Mucosa of stomach (tissue), 1 donor: Measurements from ENCODE around the gene RAB6C.
"Not testable (repeated sequence)": the region's sequence is repeated elsewhere in the genome, so short reads cannot be mapped to it uniquely, and the experiment has no call there.

ENCODE experiments used
- H3K27me3 ChIP-seq: one replicate; pipeline ENCODE4 v1.7.0; 2013; ENCODE audit warnings: mild to moderate bottlenecking, low read length; ENCODE audit not compliant: control insufficient read depth, insufficient read depth
- H3K36me3 ChIP-seq: one replicate; pipeline ENCODE4 v1.7.0; 2013; ENCODE audit warnings: low read length; ENCODE audit not compliant: control insufficient read depth, insufficient read depth
- H3K4me1 ChIP-seq: one replicate; pipeline ENCODE4 v1.7.0; 2013; ENCODE audit warnings: mild to moderate bottlenecking, low read length; ENCODE audit not compliant: control insufficient read depth, insufficient read depth
- H3K4me3 ChIP-seq: one replicate; pipeline ENCODE4 v1.7.0; 2013; ENCODE audit warnings: low read length
- H3K9ac ChIP-seq: one replicate; pipeline ENCODE4 v1.7.0; 2013; ENCODE audit warnings: mild to moderate bottlenecking, low read length, moderate library complexity
- H3K9me3 ChIP-seq: one replicate; pipeline ENCODE4 v1.7.0; 2013; ENCODE audit warnings: mild to moderate bottlenecking, low read length, moderate library complexity; ENCODE audit not compliant: control insufficient read depth
- donor health status: Pancreatic carcinoma.

RAB6C gene

GRCh38 chr2:129979629-129980155 lies at the start of gene RAB6C:
Gene RAB6C (plus strand): TSS chr2:129979666. CDS start chr2:129980116, 450 bp downstream.
- not testable (repeated sequence) for H3K4me3 ChIP-seq, H3K9ac ChIP-seq, H3K27me3 ChIP-seq, H3K4me1 ChIP-seq, H3K36me3 ChIP-seq, H3K9me3 ChIP-seq

GRCh38 chr2:129930451-129930850 lies 49.0 kb upstream of the RAB6C start:
- no peak overlapping the region for H3K4me3 ChIP-seq
- no peaks in the 10 kb centered on the region for H3K36me3 ChIP-seq
- peaks cover 12% of the 10 kb centered on the region for H3K27me3 ChIP-seq
- no peaks in the 10 kb centered on the region for H3K9me3 ChIP-seq
- no peaks in the 10 kb centered on the region for H3K4me1 ChIP-seq
- no peak overlapping the region for H3K9ac ChIP-seq

- H3K27me3 ChIP-seq: peaks cover 12% of the 10 kb centered on the region
- not testable (repeated sequence) for H3K36me3 ChIP-seq, H3K9me3 ChIP-seq, H3K4me1 ChIP-seq, H3K4me3 ChIP-seq, H3K9ac ChIP-seq
Measured at GRCh38 chr2:129933387-129933786, 46.1 kb upstream of the RAB6C start.

GRCh38 chr2:129934044-129934822 lies 45.2 kb upstream of the RAB6C start:
- no peak overlapping the region for H3K4me3 ChIP-seq
- H3K27me3 ChIP-seq: peaks cover 12% of the 10 kb centered on the region
- no peaks in the 10 kb centered on the region for H3K36me3 ChIP-seq
- no peak overlapping the region for H3K9ac ChIP-seq
- H3K4me1 ChIP-seq: no peaks in the 10 kb centered on the region
- H3K9me3 ChIP-seq: no peaks in the 10 kb centered on the region

DNA sequence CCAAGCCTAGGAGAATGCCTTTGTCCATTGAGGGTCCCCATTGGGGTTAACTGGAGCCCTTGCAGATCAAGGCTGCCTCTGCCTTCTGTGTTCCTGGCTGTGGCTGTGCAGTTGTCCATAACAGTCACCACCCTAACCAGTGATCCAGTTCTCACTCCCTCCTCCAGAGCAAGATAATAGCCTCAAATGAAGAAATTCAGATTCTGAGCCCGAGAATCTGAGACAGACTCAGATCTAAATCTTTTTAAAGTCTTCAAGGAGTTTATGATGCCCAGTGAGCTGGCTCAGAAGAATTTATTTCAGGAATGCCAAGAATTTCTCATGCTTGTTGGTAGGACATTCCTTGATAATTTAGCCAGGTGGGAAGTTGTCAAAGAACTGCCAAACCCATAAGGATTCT lies 44.3 kb upstream of the RAB6C start:
- no peaks in the 10 kb centered on the region for H3K9me3 ChIP-seq
- H3K4me1 ChIP-seq: no peaks in the 10 kb centered on the region
- no peak overlapping the region for H3K4me3 ChIP-seq
- H3K9ac ChIP-seq: no peak overlapping the region
- H3K36me3 ChIP-seq: no peaks in the 10 kb centered on the region
- H3K27me3 ChIP-seq: peaks cover 12% of the 10 kb centered on the region

GRCh38 chr2:129936334-129936934 lies 43.0 kb upstream of the RAB6C start:
- peaks cover 12% of the 10 kb centered on the region for H3K27me3 ChIP-seq
- H3K4me3 ChIP-seq: no peak overlapping the region
- H3K4me1 ChIP-seq: no peaks in the 10 kb centered on the region
- H3K9ac ChIP-seq: no peak overlapping the region
- H3K36me3 ChIP-seq: no peaks in the 10 kb centered on the region
- H3K9me3 ChIP-seq: no peaks in the 10 kb centered on the region

DNA sequence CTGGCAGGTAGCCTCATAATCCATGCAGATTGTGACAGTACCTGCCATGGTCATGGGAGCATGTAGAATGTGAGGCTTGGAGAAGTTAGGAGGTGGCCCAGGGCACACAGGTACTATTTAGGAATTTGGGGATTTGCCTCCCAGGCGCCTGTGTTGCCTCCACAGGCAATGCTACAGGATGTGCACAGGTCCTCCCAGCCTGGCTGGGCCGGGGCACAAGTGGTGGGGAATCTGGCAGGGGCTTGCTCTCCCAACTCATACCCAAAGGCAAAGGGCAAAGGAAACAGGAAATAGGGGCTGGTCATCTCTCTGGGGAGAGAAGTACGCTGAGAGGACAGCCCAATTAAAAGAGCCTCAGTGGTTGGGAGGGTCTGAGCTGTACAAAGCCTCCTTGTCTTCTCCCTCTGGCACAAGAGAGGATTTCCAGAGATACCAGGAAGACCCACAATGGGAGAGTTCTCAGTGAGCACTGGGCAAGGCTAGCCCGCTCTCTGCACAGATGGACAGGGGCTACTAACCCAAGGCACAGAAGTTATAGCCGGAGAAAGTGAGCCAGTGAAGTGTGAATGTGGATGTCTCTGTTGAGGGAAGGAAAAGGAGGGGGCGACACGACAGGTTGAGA lies 40.5 kb upstream of the RAB6C start:
- not testable (repeated sequence) for H3K36me3 ChIP-seq, H3K4me1 ChIP-seq, H3K9ac ChIP-seq, H3K9me3 ChIP-seq, H3K27me3 ChIP-seq, H3K4me3 ChIP-seq

DNA sequence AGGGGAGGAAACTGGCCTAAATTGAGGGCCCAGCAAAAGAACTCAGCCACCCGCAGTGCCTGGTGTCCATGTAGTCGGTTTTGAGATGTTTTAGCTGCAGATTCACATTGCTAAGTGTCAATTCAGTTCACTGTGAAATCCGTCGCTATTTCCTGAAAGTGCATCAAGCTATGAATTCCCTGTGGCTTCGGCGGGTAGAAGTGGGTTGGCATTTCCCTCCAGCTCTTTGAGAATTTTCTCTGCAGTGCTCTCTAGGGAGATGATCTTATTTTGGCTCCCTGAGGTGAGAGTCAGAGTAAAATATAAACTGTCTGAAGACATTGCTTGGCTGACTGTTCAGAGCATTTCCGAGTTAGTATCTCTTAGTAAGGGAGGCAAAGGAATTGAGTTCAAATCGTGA lies 36.0 kb upstream of the RAB6C start:
- not testable (repeated sequence) for H3K36me3 ChIP-seq, H3K4me3 ChIP-seq, H3K9me3 ChIP-seq, H3K27me3 ChIP-seq, H3K9ac ChIP-seq, H3K4me1 ChIP-seq

GRCh38 chr2:129945557-129945956 lies 33.9 kb upstream of the RAB6C start:
- no peaks in the 10 kb centered on the region for H3K36me3 ChIP-seq
- no peak overlapping the region for H3K4me3 ChIP-seq
- no peaks in the 10 kb centered on the region for H3K4me1 ChIP-seq
- H3K9me3 ChIP-seq: no peaks in the 10 kb centered on the region
- H3K27me3 ChIP-seq: no peaks in the 10 kb centered on the region
- H3K9ac ChIP-seq: no peak overlapping the region

DNA sequence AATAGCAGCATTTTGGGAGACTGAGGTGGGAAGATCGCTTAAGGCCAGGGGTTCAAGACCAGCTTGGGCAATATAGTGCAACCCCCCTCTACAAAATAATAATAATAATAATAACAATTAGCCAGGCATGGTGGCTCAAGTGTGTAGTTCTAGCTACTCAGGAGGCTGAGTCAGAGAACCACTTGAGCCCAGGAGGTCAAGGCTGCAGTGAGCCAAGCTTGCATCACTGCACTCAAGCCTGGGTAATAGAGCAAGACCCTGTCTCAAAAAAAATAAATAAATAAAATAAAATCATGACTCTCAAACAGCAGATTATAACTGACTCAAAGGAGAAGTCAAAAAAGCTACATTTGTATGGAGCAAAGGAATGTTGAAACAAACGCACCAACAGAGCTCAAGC lies 31.8 kb upstream of the RAB6C start:
- not testable (repeated sequence) for H3K4me1 ChIP-seq, H3K27me3 ChIP-seq, H3K36me3 ChIP-seq, H3K9me3 ChIP-seq, H3K9ac ChIP-seq, H3K4me3 ChIP-seq

- not testable (repeated sequence) for H3K9ac ChIP-seq
Measured at GRCh38 chr2:129956171-129956570, 23.3 kb upstream of the RAB6C start.

GRCh38 chr2:129957891-129958290 lies 21.6 kb upstream of the RAB6C start:
- no peaks in the 10 kb centered on the region for H3K4me1 ChIP-seq
- H3K4me3 ChIP-seq: no peak overlapping the region
- H3K27me3 ChIP-seq: no peaks in the 10 kb centered on the region
- H3K9ac ChIP-seq: no peak overlapping the region
- no peaks in the 10 kb centered on the region for H3K9me3 ChIP-seq
- no peaks in the 10 kb centered on the region for H3K36me3 ChIP-seq

More at GRCh38 chr2:129956171-129956570, 23.3 kb upstream of the RAB6C start:
- not testable (repeated sequence) for H3K4me3 ChIP-seq, H3K9me3 ChIP-seq, H3K27me3 ChIP-seq, H3K36me3 ChIP-seq, H3K4me1 ChIP-seq
